ENCODE results near the gene PSD4. TPM values are rescaled to one million over a fixed set of nuclear protein-coding genes. Genes with fewer than 3 reads are reported as not detected.

The PSD4 gene
- total and polyA plus RNA-seq, 2 of the 8 experiments (the other 6 are each of a cell fraction or from before 2014, with no cell fraction given), result 0.53 to 1.2 TPM

DNA sequence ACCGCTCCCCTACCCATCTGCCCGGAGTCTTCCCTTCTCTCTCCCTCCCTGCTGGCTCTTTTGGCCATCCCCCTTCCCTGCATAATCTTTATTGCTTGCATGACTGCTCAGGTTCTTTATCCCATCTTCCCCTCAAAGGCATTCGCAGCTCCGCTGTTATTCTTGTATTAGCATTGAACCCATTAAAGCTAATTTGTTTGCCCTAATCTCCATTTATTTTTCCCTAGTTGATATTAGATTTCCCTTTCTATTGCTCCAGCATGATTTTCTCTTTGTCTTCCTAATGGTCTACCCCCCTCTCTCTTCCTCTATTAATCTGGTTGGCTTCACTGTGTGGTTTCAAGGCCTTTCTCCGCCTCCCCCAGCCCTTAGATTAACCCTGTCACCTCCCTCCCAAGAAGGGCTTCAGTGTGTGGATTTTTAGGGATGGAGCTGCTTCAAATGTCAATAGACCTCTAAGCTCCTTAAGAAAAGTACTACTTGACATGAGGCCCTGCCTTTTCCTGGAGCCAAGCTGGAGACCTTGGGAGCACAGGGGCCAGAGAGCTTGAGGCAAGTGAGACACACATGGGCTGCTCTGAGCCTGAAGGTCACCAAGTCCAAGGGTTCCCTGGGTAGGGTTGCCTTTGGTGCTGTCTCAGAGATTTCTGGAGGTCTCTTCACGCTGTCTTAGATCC, 84.8 kb downstream of the PSD4 start:
- H3K4ac ChIP-seq (replicated peaks; ENCODE audit: insufficient read length, low read depth, low read length), result no peak overlapping the region
- no peak overlapping the region for H3K4me3 ChIP-seq (ENCODE audit: extremely low read depth in 1 of 4, insufficient read depth in 2 of 4, low read depth in 3 of 4, low read length in 4 of 4)
- no peak overlapping the region for H2BK15ac ChIP-seq (ENCODE audit: low read length)
- no peak overlapping the region for H4K91ac ChIP-seq (replicated peaks; ENCODE audit: insufficient read length, low read length)
- ChIA-PET POLR2A (ENCODE audit: partially characterized antibody) (no interaction called here), CTCF (ENCODE audit: partially characterized antibody) (interaction anchor here (0.5 to 3.3 kb wide), 10 partner anchors 9 to 163 kb away, joined by 3 to 22 read pairs (median 3); no protein-coding TSS in a partner anchor)
- H2AK5ac ChIP-seq (ENCODE audit: low read depth, low read length), result no peak overlapping the region; the same call in 1 of the 2 replicates
- H3K79me2 ChIP-seq (ENCODE audit: control insufficient read depth in 1 of 2, insufficient read depth in 2 of 2, low read length in 2 of 2), result no peaks in the 10 kb centered on the region
- peaks cover 2% of the 10 kb centered on the region; the same call in 1 of the 2 replicates for H3K23me2 ChIP-seq (ENCODE audit: low read depth, low read length)
- H3K14ac ChIP-seq (ENCODE audit: insufficient read length), result no peak overlapping the region
- no peak overlapping the region for H3K18ac ChIP-seq (ENCODE audit: extremely low read depth, low read length)
- H2BK120ac ChIP-seq (replicated peaks; ENCODE audit: low read depth, low read length), result no peak overlapping the region
- H3K36me3 ChIP-seq (ENCODE audit: control insufficient read depth in 2 of 4, insufficient read depth in 4 of 4, low read length in 3 of 4), result no peaks in the 10 kb centered on the region
- no peak overlapping the region for H2BK12ac ChIP-seq (ENCODE audit: low read depth, low read length)
- WGBS, 2 experiments (ENCODE audit: extremely low coverage in 1 of 2, insufficient coverage in 1 of 2, insufficient read length in 1 of 2, insufficient replicate concordance in 2 of 2, low coverage in 1 of 2, low lambda C conversion rate in 2 of 2, missing lambda C conversion rate in 1 of 2), result 79% methylated on average over 6 of the region's 6 CpGs; no CpG with 5 or more reads in 1 of the 2 experiments
- H3K27me3 ChIP-seq (replicated peaks in 1 of 4; ENCODE audit: control insufficient read depth in 3 of 4, extremely low read depth in 1 of 4, insufficient read depth in 3 of 4, low read length in 3 of 4), result peaks cover 0 to 2% (median 0%) of the 10 kb centered on the region in 4 experiments; a peak in 3 of 7 replicates
- H3K56ac ChIP-seq (replicated peaks; ENCODE audit: insufficient read length, low read depth, low read length), result no peak overlapping the region
- no peak overlapping the region for H4K5ac ChIP-seq (ENCODE audit: insufficient read length, low read depth, low read length)
- no peak overlapping the region for H2BK5ac ChIP-seq (ENCODE audit: low read depth, low read length)
- H3K4me1 ChIP-seq (replicated peaks in 1 of 4; ENCODE audit: control insufficient read depth in 3 of 4, insufficient read depth in 4 of 4, low read length in 3 of 4), result no peaks in the 10 kb centered on the region; a peak in 1 of 7 replicates
- H3K9ac ChIP-seq (replicated peaks in 1 of 4; ENCODE audit: extremely low read depth in 1 of 4, low read depth in 3 of 4, low read length in 3 of 4), result no peak overlapping the region
- no peak for FAIRE-seq
- H2AFZ ChIP-seq (ENCODE audit: low read length), result no peak overlapping the region
- no peak for DNase-seq (ENCODE audit: low read depth in 1 of 2, low spot score in 2 of 2)
- H4K8ac ChIP-seq (ENCODE audit: extremely low read depth, insufficient read depth, low read length), result no peak overlapping the region
- H4K20me1 ChIP-seq (replicated peaks in 1 of 2; ENCODE audit: control insufficient read depth in 1 of 2, insufficient read depth in 2 of 2, low read length in 2 of 2), result peaks cover 0 to 1% of the 10 kb centered on the region in 2 experiments
- no peaks in the 10 kb centered on the region for H3K9me3 ChIP-seq (ENCODE audit: insufficient read depth in 2 of 2, low read depth in 1 of 2, low read length in 1 of 2)
- no peak overlapping the region; a peak in 1 of 4 replicates for H3K4me2 ChIP-seq (ENCODE audit: insufficient read depth in 1 of 2, low read depth in 2 of 2, low read length in 2 of 2)
- TF ChIP-seq SAP30 (IDR thresholded peaks at IDR 0.05; ENCODE audit: insufficient read depth, insufficient replicate concordance, low read length) (no peak), RAD21 (IDR thresholded peaks at IDR 0.05 in 1 of 2, conservative IDR thresholded peaks at IDR 0.05 in 1 of 2; ENCODE audit: low read depth in 2 of 2, low read length in 2 of 2) (no peak), KDM1A (IDR thresholded peaks at IDR 0.05; ENCODE audit: borderline replicate concordance, low read length) (no peak), CBX5 (IDR thresholded peaks at IDR 0.05; ENCODE audit: low read depth, low read length) (no peak)
- no peaks in the 10 kb centered on the region for H3K79me1 ChIP-seq (ENCODE audit: low read depth, low read length)
- no peak overlapping the region for H3K23ac ChIP-seq (ENCODE audit: insufficient read length)
- no peak overlapping the region for H2BK20ac ChIP-seq (ENCODE audit: low read length)
- H3K27ac ChIP-seq (ENCODE audit: low read depth, low read length), result no peak overlapping the region
